HEK293T (cell line): Measurements from ENCODE around the gene MSLN.

Experiments
- BHLHE40 ChIP-seq: fragments of 450-650 bp; IDR thresholded peaks from 2 replicates; pipeline ENCODE4 v1.6.1; 2016; ENCODE audit warnings: mild to moderate bottlenecking, moderate library complexity, borderline replicate concordance
- HDGF ChIP-seq: fragments of 450-650 bp; IDR thresholded peaks from 2 replicates; pipeline ENCODE4 v1.6.1; 2017; ENCODE audit warnings: antibody characterized with exemption, borderline replicate concordance
- SUZ12 ChIP-seq: fragments of 450-650 bp; IDR thresholded peaks from 2 replicates; pipeline ENCODE4 v1.6.1; 2016; ENCODE audit warnings: mild to moderate bottlenecking

GRCh38 chr16:803754-804080 lies 43.2 kb downstream of the MSLN start:
- TF ChIP-seq SUZ12 = no peak
- no peak for TF ChIP-seq HDGF
- TF ChIP-seq BHLHE40 = no peak
